ENCODE results near the gene NCF2.
A peak's percentile ranks its signal among the peaks of the same experiment; 100 is the strongest.

Gene NCF2

DNA sequence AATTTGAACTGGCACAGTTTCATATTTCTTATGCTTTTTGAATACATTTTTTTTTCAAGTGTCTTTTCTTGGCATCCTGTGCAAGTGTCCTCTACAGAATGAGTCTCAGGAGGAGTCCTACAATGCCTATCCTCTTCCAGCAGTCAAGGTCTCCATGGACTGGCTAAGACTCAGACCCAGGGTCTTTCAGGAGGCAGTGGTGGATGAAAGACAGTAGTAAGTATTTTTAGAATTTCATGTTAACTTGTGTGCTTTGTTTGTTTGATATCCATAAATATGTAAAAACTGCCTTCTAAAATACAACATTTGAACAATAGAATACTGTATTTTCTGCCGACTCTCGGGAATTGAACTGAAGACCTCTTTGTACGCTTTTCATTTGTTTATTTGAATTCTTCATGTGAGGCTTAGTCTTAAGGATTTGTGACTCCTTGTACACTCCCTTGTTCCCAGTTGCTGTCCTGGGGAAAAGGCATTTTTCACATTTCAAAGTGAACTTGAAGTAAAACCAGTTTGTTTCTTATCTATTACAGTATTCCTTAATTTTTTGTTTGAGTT is 56.6 kb downstream of the NCF2 start:
- no peaks in the 10 kb centered on the region for H3K9me3 Mint-ChIP-seq
- H3K4me3 Mint-ChIP-seq: no peak overlapping the region
- H3K27ac Mint-ChIP-seq: no peak overlapping the region
- H3K4me1 Mint-ChIP-seq (ENCODE audit: low read depth): no peaks in the 10 kb centered on the region
- peaks cover 77% of the 10 kb centered on the region for H3K36me3 Mint-ChIP-seq (ENCODE audit: low read depth)
- no peaks in the 10 kb centered on the region for H3K27me3 Mint-ChIP-seq

DNA sequence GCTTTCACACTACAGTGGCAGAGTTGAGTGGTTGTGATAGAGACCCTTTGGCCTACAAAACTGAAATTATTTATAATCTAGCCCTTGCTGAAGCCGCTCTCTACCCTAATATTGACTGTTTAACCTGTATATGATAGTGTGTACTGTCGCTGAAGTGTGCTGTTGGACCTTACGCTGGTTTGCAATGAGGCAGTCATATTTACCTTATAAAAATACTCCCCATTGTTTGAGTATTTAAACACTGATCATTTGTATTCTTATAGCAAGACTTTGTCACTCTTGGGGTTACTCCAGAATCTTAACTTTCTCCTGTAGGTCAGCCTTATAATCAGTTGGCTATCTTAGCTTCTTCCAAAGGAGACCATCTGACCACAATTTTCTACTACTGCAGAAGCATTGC is 61.7 kb downstream of the NCF2 start:
- peaks cover 58% of the 10 kb centered on the region for H3K36me3 Mint-ChIP-seq (ENCODE audit: low read depth)
- peak overlapping the region; percentile 45 for H3K27ac Mint-ChIP-seq
- H3K9me3 Mint-ChIP-seq: no peaks in the 10 kb centered on the region
- no peaks in the 10 kb centered on the region for H3K4me1 Mint-ChIP-seq (ENCODE audit: low read depth)
- no peaks in the 10 kb centered on the region for H3K27me3 Mint-ChIP-seq
- H3K4me3 Mint-ChIP-seq: no peak overlapping the region

DNA sequence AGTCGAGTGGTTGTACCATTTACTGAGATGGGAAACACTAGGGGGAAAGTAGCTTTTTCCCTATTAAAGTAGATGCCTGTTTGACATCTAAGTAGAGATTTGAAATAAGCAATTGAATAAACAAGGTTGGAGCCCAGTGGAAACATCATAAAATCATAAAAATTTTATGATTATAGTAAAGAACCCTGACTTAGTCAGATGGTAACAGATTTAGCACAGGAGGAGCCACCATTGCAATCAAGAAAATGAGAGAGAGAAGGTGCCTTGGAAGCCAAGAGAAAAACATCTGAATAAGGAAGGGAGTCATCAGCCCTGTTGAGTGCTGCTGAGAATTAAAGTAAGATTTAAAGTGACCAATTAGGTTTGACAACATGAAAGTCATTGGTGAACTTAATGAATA is 68.2 kb downstream of the NCF2 start:
- Mint-ChIP-seq H3K36me3 (ENCODE audit: low read depth) (peaks cover 59% of the 10 kb centered on the region), H3K4me1 (ENCODE audit: low read depth) (no peaks in the 10 kb centered on the region), H3K4me3 (no peak overlapping the region), H3K27me3 (no peaks in the 10 kb centered on the region), H3K9me3 (no peaks in the 10 kb centered on the region), H3K27ac (no peak overlapping the region)

DNA sequence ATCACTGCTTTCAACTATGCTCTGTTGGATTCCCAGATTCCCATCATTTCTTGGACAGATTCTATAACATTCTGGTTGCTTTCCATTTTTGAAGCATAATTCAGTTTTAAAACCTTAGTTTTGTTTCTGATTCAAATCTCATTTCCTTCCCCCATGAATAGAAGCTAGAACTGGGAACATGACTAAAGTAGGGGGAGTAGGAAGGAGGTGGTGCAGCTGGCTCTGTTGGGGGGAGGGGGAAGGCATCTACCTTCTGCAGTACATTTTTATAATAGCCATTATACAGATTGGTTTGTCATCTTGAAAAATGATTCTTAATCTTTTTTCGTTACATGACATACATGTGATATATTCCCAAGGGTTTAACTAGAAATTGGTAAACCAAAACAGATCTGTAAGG is 69.9 kb downstream of the NCF2 start:
- Mint-ChIP-seq H3K27me3 (no peaks in the 10 kb centered on the region), H3K9me3 (no peaks in the 10 kb centered on the region), H3K4me3 (no peak overlapping the region), H3K4me1 (ENCODE audit: low read depth) (no peaks in the 10 kb centered on the region), H3K27ac (no peak overlapping the region), H3K36me3 (ENCODE audit: low read depth) (peaks cover 64% of the 10 kb centered on the region)

DNA sequence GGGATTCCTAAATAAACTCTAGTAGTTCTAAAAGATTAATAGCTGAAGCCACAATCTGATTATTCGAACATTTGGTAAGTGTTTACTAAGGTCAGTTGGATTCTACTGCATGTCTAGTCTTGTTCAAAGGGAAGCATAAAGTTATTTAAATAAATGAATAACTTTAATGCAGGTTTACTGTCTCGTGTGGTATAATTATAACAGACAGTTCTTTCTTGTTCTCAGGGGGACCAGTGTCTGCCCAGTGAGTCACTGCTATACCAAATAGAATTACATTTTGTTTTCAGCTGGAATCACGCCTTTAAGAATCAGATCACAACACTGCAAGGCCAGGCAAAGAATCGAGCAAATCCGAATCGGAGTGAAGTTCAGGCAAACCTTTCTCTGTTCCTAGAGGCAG is 72.9 kb downstream of the NCF2 start:
- peaks cover 5% of the 10 kb centered on the region for H3K4me1 Mint-ChIP-seq (ENCODE audit: low read depth)
- no peak overlapping the region for H3K4me3 Mint-ChIP-seq
- H3K27ac Mint-ChIP-seq: no peak overlapping the region
- no peaks in the 10 kb centered on the region for H3K9me3 Mint-ChIP-seq
- H3K27me3 Mint-ChIP-seq: no peaks in the 10 kb centered on the region
- H3K36me3 Mint-ChIP-seq (ENCODE audit: low read depth): peaks cover 50% of the 10 kb centered on the region

DNA sequence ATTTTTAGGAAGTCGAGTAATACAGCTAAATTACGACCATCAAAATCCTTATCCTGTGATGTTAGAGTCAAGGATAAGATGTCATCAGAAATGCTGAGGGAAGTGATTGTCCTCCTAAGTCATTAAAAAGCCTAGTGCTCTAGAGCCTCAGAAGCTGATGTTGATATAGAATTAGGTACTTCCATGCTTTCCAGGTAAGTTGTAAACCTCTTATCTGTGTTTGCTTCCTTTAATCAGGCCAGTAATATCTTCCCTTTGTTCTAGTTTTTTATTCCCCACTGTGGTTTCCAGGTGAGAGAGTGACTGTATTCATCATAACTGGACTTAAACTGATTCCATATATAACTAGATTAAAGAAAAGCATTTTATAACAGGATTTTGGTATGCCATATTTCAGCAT is 73.5 kb downstream of the NCF2 start:
- H3K27ac Mint-ChIP-seq: no peak overlapping the region
- H3K36me3 Mint-ChIP-seq (ENCODE audit: low read depth): peaks cover 46% of the 10 kb centered on the region
- peaks cover 5% of the 10 kb centered on the region for H3K4me1 Mint-ChIP-seq (ENCODE audit: low read depth)
- no peaks in the 10 kb centered on the region for H3K27me3 Mint-ChIP-seq
- no peaks in the 10 kb centered on the region for H3K9me3 Mint-ChIP-seq
- H3K4me3 Mint-ChIP-seq: no peak overlapping the region

DNA sequence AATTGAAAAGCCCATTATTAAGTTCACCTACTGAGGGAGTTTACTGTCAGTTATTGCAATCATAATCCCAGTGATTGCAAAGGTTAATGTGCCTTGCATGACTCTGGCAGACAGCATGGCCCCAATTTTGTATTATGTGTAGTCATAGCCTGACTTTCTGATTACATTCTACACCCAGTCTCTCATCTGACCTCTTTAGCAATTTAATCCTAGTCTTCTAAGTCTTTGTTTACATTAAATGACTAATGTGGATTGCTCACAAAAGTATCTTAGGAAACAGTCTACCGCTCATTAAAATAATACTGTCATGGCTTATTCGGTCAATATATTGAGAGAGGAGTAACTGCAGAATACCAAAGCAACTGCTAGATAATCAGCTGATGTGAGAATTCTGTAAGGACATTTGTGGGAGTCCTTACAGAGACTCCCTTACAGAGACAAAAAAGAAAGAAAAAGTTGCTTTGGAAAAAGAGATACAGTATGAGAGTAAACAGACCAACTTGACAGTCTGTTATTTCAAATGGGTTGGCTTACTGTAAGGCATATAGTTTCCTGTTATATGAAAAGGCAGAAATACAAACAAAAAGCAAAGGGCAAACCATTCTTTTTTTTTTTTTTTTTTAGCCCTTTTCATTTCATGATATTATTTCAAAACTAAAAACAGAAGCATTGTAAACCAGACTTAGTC is 75.1 kb downstream of the NCF2 start:
- Mint-ChIP-seq H3K27ac (no peak overlapping the region), H3K4me3 (no peak overlapping the region), H3K27me3 (no peaks in the 10 kb centered on the region), H3K4me1 (ENCODE audit: low read depth) (peaks cover 5% of the 10 kb centered on the region), H3K36me3 (ENCODE audit: low read depth) (peaks cover 34% of the 10 kb centered on the region), H3K9me3 (no peaks in the 10 kb centered on the region)

DNA sequence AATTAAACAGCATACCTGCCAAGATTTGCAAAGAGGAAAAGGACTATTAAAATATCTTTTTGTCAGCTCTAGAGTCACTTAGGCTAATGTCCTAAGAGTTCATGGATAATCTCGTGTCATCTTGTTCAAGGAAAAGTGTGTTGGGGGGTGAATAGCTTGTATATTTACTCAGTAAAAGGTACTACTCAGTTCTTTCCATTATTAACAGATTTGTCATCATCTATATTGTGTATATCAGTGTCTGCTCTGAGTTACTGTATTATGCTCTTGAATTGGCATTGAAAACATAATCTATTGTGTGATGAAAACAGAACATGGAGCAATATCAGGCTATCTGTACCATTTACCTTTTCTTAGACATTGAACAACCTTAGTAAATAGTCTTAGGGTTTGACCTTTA is 76.0 kb downstream of the NCF2 start:
- H3K27ac Mint-ChIP-seq: no peak overlapping the region
- H3K27me3 Mint-ChIP-seq: no peaks in the 10 kb centered on the region
- H3K4me1 Mint-ChIP-seq (ENCODE audit: low read depth): peaks cover 5% of the 10 kb centered on the region
- no peaks in the 10 kb centered on the region for H3K9me3 Mint-ChIP-seq
- H3K4me3 Mint-ChIP-seq: no peak overlapping the region
- peaks cover 27% of the 10 kb centered on the region for H3K36me3 Mint-ChIP-seq (ENCODE audit: low read depth)

DNA sequence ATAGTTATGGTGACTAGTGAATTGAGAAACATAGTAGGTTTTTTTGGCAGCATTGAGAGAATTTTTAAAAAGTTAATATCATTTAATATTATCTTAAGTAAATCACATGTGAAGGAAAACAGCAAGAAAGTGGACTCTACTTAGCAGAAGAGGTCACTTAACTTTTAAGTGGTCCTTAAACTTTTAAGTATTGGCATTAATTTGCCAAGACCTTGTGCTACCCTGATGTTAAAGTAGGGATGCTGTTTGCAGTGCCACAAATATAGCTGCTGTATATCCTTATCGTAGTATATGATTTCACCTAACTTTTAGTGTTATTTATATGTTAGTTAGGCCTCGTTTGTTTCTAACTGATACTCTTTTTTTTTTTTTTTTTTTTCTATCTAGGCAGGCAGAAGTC is 77.8 kb downstream of the NCF2 start:
- Mint-ChIP-seq H3K4me1 (ENCODE audit: low read depth) (peaks cover 5% of the 10 kb centered on the region), H3K27ac (no peak overlapping the region), H3K27me3 (no peaks in the 10 kb centered on the region), H3K9me3 (no peaks in the 10 kb centered on the region), H3K4me3 (no peak overlapping the region), H3K36me3 (ENCODE audit: low read depth) (peaks cover 16% of the 10 kb centered on the region)

DNA sequence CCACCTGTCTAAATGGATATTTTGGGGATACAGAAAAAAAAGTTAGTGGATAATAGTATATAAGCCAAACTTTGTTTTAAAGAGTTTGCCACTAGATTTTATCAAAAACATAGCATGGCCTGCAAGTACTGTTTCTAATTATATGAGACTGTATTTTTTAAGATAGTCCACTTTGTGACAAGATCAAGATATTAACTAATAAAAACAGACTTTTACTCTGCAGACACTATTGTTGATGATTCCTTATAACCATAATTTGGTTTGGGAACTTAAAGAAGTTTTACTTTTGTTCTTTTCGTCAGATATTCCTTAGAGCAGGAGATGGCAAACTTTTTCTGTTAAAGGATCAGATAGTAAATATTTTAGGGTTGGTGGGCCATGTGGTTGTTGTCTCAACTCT is 81.6 kb downstream of the NCF2 start:
- no peaks in the 10 kb centered on the region for H3K36me3 Mint-ChIP-seq (ENCODE audit: low read depth)
- H3K9me3 Mint-ChIP-seq: no peaks in the 10 kb centered on the region
- no peaks in the 10 kb centered on the region for H3K27me3 Mint-ChIP-seq
- no peak overlapping the region for H3K27ac Mint-ChIP-seq
- no peak overlapping the region for H3K4me3 Mint-ChIP-seq
- peaks cover 3% of the 10 kb centered on the region for H3K4me1 Mint-ChIP-seq (ENCODE audit: low read depth)

DNA sequence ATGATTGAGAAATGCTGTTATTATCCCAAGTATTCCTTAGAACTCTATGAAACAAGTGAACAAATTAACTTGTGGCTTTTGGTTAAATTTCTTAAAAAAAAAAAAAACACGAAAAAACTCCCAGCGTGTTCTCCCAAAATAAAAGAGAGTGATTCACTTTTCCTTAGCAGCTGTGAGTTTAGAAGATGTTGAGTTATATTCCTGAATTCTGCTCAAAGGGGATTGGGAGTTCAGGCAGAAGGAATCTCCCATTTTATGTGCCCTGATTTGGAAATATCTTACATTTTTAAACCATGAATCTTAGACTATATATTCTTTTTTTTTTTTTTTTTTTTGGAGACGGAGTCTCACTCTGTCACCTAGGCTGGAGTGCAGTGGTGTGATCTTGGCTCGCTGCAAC is 83.7 kb downstream of the NCF2 start:
- H3K4me3 Mint-ChIP-seq: no peak overlapping the region
- no peaks in the 10 kb centered on the region for H3K27me3 Mint-ChIP-seq
- no peaks in the 10 kb centered on the region for H3K9me3 Mint-ChIP-seq
- peaks cover 19% of the 10 kb centered on the region for H3K4me1 Mint-ChIP-seq (ENCODE audit: low read depth)
- no peaks in the 10 kb centered on the region for H3K36me3 Mint-ChIP-seq (ENCODE audit: low read depth)
- H3K27ac Mint-ChIP-seq: no peak overlapping the region
